ENCODE results near the gene TCHP.

DNA sequence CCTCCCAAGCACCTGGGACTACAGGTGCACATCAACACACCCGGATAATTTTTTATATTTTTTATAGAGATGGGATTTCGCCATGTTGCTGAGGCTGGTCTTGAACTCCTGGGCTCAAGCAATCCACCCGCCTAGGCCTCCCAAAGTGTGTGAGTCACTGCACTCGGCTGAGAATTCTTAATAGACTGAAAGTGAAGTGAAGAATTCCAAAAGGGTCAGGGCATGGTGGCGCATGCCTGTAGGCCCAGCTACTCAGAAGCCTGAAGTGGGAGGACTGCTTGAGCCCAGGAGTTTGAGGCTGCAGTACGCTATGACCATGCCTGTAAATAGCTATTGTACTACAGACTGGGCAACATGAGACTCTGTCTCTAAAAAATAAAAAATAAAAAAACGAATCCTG, 43.7 kb downstream of the TCHP start:
- TF ChIP-seq, protein P1, sequence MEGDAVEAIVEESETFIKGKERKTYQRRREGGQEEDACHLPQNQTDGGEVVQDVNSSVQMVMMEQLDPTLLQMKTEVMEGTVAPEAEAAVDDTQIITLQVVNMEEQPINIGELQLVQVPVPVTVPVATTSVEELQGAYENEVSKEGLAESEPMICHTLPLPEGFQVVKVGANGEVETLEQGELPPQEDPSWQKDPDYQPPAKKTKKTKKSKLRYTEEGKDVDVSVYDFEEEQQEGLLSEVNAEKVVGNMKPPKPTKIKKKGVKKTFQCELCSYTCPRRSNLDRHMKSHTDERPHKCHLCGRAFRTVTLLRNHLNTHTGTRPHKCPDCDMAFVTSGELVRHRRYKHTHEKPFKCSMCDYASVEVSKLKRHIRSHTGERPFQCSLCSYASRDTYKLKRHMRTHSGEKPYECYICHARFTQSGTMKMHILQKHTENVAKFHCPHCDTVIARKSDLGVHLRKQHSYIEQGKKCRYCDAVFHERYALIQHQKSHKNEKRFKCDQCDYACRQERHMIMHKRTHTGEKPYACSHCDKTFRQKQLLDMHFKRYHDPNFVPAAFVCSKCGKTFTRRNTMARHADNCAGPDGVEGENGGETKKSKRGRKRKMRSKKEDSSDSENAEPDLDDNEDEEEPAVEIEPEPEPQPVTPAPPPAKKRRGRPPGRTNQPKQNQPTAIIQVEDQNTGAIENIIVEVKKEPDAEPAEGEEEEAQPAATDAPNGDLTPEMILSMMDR (IDR thresholded peaks at IDR 0.05; ENCODE audit: insufficient read depth, low read length, poor library complexity, severe bottlenecking): no peak
- TF ChIP-seq EZH2phosphoT487 (conservative IDR thresholded peaks at IDR 0.05; ENCODE audit: low read length): no peak
